SK-N-MC (cell line): Measurements from ENCODE around the gene CCDC70.

Source experiments
- EZH2 ChIP-seq: fragments of 200-600 bp; sonication (generic); IDR thresholded peaks from one replicate; pipeline ENCODE4 v1.6.1; 2017; ENCODE audit warnings: antibody characterized with exemption
- POLR2AphosphoS5 ChIP-seq: IDR thresholded peaks from 2 replicates; pipeline ENCODE4 v1.6.1; 2012; ENCODE audit warnings: mild to moderate bottlenecking, low read depth, low read length, borderline replicate concordance

GRCh38 chr13:51823359-51823758 is 38.4 kb upstream of the CCDC70 start:
- TF ChIP-seq POLR2AphosphoS5 = no peak
- no peak for TF ChIP-seq EZH2
